PC-9 (cell line): ENCODE measurements around the gene CNTNAP5.

Source experiments
- EZH2 ChIP-seq: fragments of 200-600 bp; sonication (generic); IDR thresholded peaks from 2 replicates; pipeline ENCODE4 v1.8.0; 2017; ENCODE audit warnings: antibody characterized with exemption, low read depth
- TF ChIP-seq, protein P1 (sequence below): fragments of 200-600 bp; sonication (generic); conservative IDR thresholded peaks from 2 replicates; pipeline ENCODE4 v1.6.1; 2017; ENCODE audit warnings: mixed run types, antibody characterized with exemption, mild to moderate bottlenecking, moderate library complexity

DNA sequence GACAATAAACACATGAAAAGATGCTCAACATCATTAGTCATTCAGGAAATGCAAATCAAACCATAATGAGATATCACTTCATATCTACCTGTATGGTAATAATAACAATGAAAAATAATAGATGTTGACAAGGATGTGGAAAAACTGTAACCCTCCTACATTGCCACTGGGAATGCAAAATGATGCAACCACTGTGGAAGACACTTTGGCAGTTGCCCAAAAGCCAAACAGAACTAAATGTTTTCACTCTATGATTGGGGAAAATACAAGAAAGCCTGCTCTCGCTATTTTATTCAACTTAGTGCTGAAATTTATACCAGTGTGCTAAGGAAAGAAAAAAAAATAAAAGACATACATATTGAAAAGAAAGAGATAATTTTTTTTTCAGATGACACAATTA is 934.5 kb downstream of the CNTNAP5 start:
- TF ChIP-seq, protein P1, sequence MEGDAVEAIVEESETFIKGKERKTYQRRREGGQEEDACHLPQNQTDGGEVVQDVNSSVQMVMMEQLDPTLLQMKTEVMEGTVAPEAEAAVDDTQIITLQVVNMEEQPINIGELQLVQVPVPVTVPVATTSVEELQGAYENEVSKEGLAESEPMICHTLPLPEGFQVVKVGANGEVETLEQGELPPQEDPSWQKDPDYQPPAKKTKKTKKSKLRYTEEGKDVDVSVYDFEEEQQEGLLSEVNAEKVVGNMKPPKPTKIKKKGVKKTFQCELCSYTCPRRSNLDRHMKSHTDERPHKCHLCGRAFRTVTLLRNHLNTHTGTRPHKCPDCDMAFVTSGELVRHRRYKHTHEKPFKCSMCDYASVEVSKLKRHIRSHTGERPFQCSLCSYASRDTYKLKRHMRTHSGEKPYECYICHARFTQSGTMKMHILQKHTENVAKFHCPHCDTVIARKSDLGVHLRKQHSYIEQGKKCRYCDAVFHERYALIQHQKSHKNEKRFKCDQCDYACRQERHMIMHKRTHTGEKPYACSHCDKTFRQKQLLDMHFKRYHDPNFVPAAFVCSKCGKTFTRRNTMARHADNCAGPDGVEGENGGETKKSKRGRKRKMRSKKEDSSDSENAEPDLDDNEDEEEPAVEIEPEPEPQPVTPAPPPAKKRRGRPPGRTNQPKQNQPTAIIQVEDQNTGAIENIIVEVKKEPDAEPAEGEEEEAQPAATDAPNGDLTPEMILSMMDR: no peak
- no peak for TF ChIP-seq EZH2
